Dendritic cell treated with granulocyte-macrophage colony-stimulating factor and Interleukin-4, amounts not matched to agents 40 ng/mL and 50 ng/mL, for 4 days (primary cell): ENCODE data around the gene RAPGEF2.
"Not testable (repeated sequence)": the region's sequence is repeated elsewhere in the genome, so short reads cannot be mapped to it uniquely, and the experiment has no call there.

Source experiments
- H3K27ac Mint-ChIP-seq: one replicate; pipeline ENCODE4 v1.8.0; 2022; ENCODE audit warnings: mild to moderate bottlenecking, mixed read lengths
- H3K27me3 Mint-ChIP-seq: one replicate; pipeline ENCODE4 v1.8.0; 2022; ENCODE audit warnings: mild to moderate bottlenecking, mixed read lengths
- H3K36me3 Mint-ChIP-seq: one replicate; pipeline ENCODE4 v1.8.0; 2022; ENCODE audit warnings: low read depth, mixed read lengths
- H3K4me1 Mint-ChIP-seq: one replicate; pipeline ENCODE4 v1.8.0; 2022; ENCODE audit warnings: low read depth, mixed read lengths
- H3K4me3 Mint-ChIP-seq: one replicate; pipeline ENCODE4 v1.8.0; 2022; ENCODE audit warnings: mild to moderate bottlenecking, moderate library complexity, mixed read lengths
- H3K9me3 Mint-ChIP-seq: one replicate; pipeline ENCODE4 v1.8.0; 2022; ENCODE audit warnings: mixed read lengths
- intact Hi-C: fragments of 100-400 bp; cut with micrococcal nuclease; formaldehyde crosslinking; loops from one replicate; pipeline ENCODE4 v1.15.0; 2022

RAPGEF2 gene

GRCh38 chr4:159106636-159107035, 3.8 kb downstream of the RAPGEF2 start:
- Mint-ChIP-seq H3K36me3 (peaks cover 8% of the 10 kb centered on the region), H3K27me3 (peaks cover 9% of the 10 kb centered on the region), H3K27ac (no peak overlapping the region), H3K4me1 (peaks cover 55% of the 10 kb centered on the region), H3K4me3 (no peak overlapping the region), H3K9me3 (no peaks in the 10 kb centered on the region)
- intact Hi-C loops: loop anchor here (5.0 kb wide), 1 partner anchor 384 kb away; the partner anchor contains the start of gene PPID

- H3K27ac Mint-ChIP-seq: no peak overlapping the region
- peaks cover 1% of the 10 kb centered on the region for H3K27me3 Mint-ChIP-seq
- peaks cover 54% of the 10 kb centered on the region for H3K4me1 Mint-ChIP-seq
- intact Hi-C loops: loop anchor here (5.0 kb wide), 1 partner anchor 385 kb away; the partner anchor contains the start of gene PPID
- H3K9me3 Mint-ChIP-seq: no peaks in the 10 kb centered on the region
- no peak overlapping the region for H3K4me3 Mint-ChIP-seq
- H3K36me3 Mint-ChIP-seq: peaks cover 8% of the 10 kb centered on the region
These were observed 4.5 kb downstream of the RAPGEF2 start for GRCh38 chr4:159107203-159107925.

- intact Hi-C loops: loop anchor here (5.0 kb wide), 1 partner anchor 386 kb away; the partner anchor contains the start of gene PPID
- Mint-ChIP-seq H3K9me3 (no peaks in the 10 kb centered on the region), H3K4me3 (no peak overlapping the region), H3K4me1 (peaks cover 52% of the 10 kb centered on the region), H3K36me3 (peaks cover 8% of the 10 kb centered on the region), H3K27me3 (no peaks in the 10 kb centered on the region), H3K27ac (no peak overlapping the region)
These were observed 5.2 kb downstream of the RAPGEF2 start for GRCh38 chr4:159108124-159108523.

- Mint-ChIP-seq H3K27me3 (no peaks in the 10 kb centered on the region), H3K27ac (no peak overlapping the region), H3K4me1 (peaks cover 32% of the 10 kb centered on the region), H3K4me3 (no peak overlapping the region), H3K36me3 (no peaks in the 10 kb centered on the region), H3K9me3 (no peaks in the 10 kb centered on the region)
- intact Hi-C loops: no loop called here
These were observed 8.1 kb downstream of the RAPGEF2 start for GRCh38 chr4:159110961-159111360.

- intact Hi-C loops: no loop called here
- H3K27me3 Mint-ChIP-seq: no peaks in the 10 kb centered on the region
These were observed 8.5 kb downstream of the RAPGEF2 start for GRCh38 chr4:159111416-159111815.

GRCh38 chr4:159113366-159113765, 10.5 kb downstream of the RAPGEF2 start:
- H3K27me3 Mint-ChIP-seq, H3K4me3 Mint-ChIP-seq, H3K36me3 Mint-ChIP-seq, H3K9me3 Mint-ChIP-seq, H3K27ac Mint-ChIP-seq, intact Hi-C loops: not testable (repeated sequence)
- H3K4me1 Mint-ChIP-seq: peaks cover 31% of the 10 kb centered on the region

More at GRCh38 chr4:159111416-159111815, 8.5 kb downstream of the RAPGEF2 start:
- no peaks in the 10 kb centered on the region for H3K9me3 Mint-ChIP-seq
- no peaks in the 10 kb centered on the region for H3K36me3 Mint-ChIP-seq
- H3K4me1 Mint-ChIP-seq: peaks cover 33% of the 10 kb centered on the region
- H3K4me3 Mint-ChIP-seq: no peak overlapping the region
- no peak overlapping the region for H3K27ac Mint-ChIP-seq

GRCh38 chr4:159116098-159116497, 13.2 kb downstream of the RAPGEF2 start:
- H3K4me3 Mint-ChIP-seq, intact Hi-C loops, H3K36me3 Mint-ChIP-seq, H3K9me3 Mint-ChIP-seq, H3K27ac Mint-ChIP-seq, H3K27me3 Mint-ChIP-seq: not testable (repeated sequence)
- peaks cover 22% of the 10 kb centered on the region for H3K4me1 Mint-ChIP-seq

- H3K27ac Mint-ChIP-seq, H3K4me3 Mint-ChIP-seq, H3K36me3 Mint-ChIP-seq, H3K9me3 Mint-ChIP-seq, intact Hi-C loops, H3K27me3 Mint-ChIP-seq: not testable (repeated sequence)
- peaks cover 19% of the 10 kb centered on the region for H3K4me1 Mint-ChIP-seq
These were observed 13.8 kb downstream of the RAPGEF2 start for GRCh38 chr4:159116693-159117092.

GRCh38 chr4:159117564-159117963, 14.7 kb downstream of the RAPGEF2 start:
- H3K4me1 Mint-ChIP-seq: peaks cover 14% of the 10 kb centered on the region
- intact Hi-C loops: no loop called here

GRCh38 chr4:159117968-159118367, 15.1 kb downstream of the RAPGEF2 start:
- Mint-ChIP-seq H3K4me1 (peaks cover 14% of the 10 kb centered on the region), H3K36me3 (no peaks in the 10 kb centered on the region), H3K27ac (no peak overlapping the region), H3K9me3 (no peaks in the 10 kb centered on the region), H3K27me3 (no peaks in the 10 kb centered on the region), H3K4me3 (no peak overlapping the region)
- intact Hi-C loops: no loop called here

More at GRCh38 chr4:159117564-159117963, 14.7 kb downstream of the RAPGEF2 start:
- H3K27me3 Mint-ChIP-seq: no peaks in the 10 kb centered on the region
- H3K9me3 Mint-ChIP-seq: no peaks in the 10 kb centered on the region
- no peaks in the 10 kb centered on the region for H3K36me3 Mint-ChIP-seq
- no peak overlapping the region for H3K27ac Mint-ChIP-seq
- H3K4me3 Mint-ChIP-seq: no peak overlapping the region

- H3K27me3 Mint-ChIP-seq: no peaks in the 10 kb centered on the region
- no peak overlapping the region for H3K4me3 Mint-ChIP-seq
- intact Hi-C loops: no loop called here
These were observed 18.5 kb downstream of the RAPGEF2 start for GRCh38 chr4:159121371-159121770.

GRCh38 chr4:159126716-159127115, 23.8 kb downstream of the RAPGEF2 start:
- no peaks in the 10 kb centered on the region for H3K36me3 Mint-ChIP-seq
- no peak overlapping the region for H3K4me3 Mint-ChIP-seq
- H3K27me3 Mint-ChIP-seq: no peaks in the 10 kb centered on the region
- intact Hi-C loops: no loop called here
- no peaks in the 10 kb centered on the region for H3K9me3 Mint-ChIP-seq
- no peak overlapping the region for H3K27ac Mint-ChIP-seq
- H3K4me1 Mint-ChIP-seq: peaks cover 6% of the 10 kb centered on the region

More at GRCh38 chr4:159121371-159121770, 18.5 kb downstream of the RAPGEF2 start:
- Mint-ChIP-seq H3K4me1 (peaks cover 10% of the 10 kb centered on the region), H3K36me3 (no peaks in the 10 kb centered on the region), H3K9me3 (no peaks in the 10 kb centered on the region), H3K27ac (no peak overlapping the region)

- intact Hi-C loops: no loop called here
- H3K9me3 Mint-ChIP-seq: no peaks in the 10 kb centered on the region
- no peaks in the 10 kb centered on the region for H3K36me3 Mint-ChIP-seq
- H3K4me3 Mint-ChIP-seq: no peak overlapping the region
- no peaks in the 10 kb centered on the region for H3K27me3 Mint-ChIP-seq
- H3K4me1 Mint-ChIP-seq: peaks cover 6% of the 10 kb centered on the region
- no peak overlapping the region for H3K27ac Mint-ChIP-seq
These were observed 25.1 kb downstream of the RAPGEF2 start for GRCh38 chr4:159127745-159128518.

- Mint-ChIP-seq H3K27me3 (no peaks in the 10 kb centered on the region), H3K27ac (no peak overlapping the region), H3K9me3 (no peaks in the 10 kb centered on the region), H3K4me3 (no peak overlapping the region), H3K4me1 (peaks cover 18% of the 10 kb centered on the region), H3K36me3 (no peaks in the 10 kb centered on the region)
- intact Hi-C loops: no loop called here
These were observed 27.1 kb downstream of the RAPGEF2 start for GRCh38 chr4:159129814-159130550.
